MCF 10A (cell line): ENCODE data around the gene PARN. TPM values are rescaled to one million over a fixed set of nuclear protein-coding genes. Genes with fewer than 3 reads are reported as not detected.
"Not testable (repeated sequence)": the region's sequence is repeated elsewhere in the genome, so short reads cannot be mapped to it uniquely, and the experiment has no call there.

Experiments used
- BruUV-seq: library from RNA; stranded (reverse); fragments of 400-500 nt; replicated peaks from 2 replicates; lab custom pipeline; 2021; lab: Mats Ljungman, UMichigan
- CTCF ChIA-PET: fragments of 300-600 bp; sonication (Branson Sonifier 250); formaldehyde crosslinking; extraction: SDS; loops from one replicate; lab custom pipeline; 2021; ENCODE audit warnings: antibody characterized with exemption, inconsistent platforms; lab: Yijun Ruan, JAX
- POLR2A ChIA-PET: fragments of 300-600, 350-650 bp; sonication (Branson Sonifier 250); formaldehyde crosslinking; extraction: SDS; loops from one replicate; lab custom pipeline; 2020; ENCODE audit warnings: antibody characterized with exemption, inconsistent platforms; lab: Yijun Ruan, JAX
- DNase-seq: peaks from one replicate; pipeline ENCODE4 v3.0.0-alpha.2; 2018; ENCODE audit not compliant: unreplicated experiment
- H3K27ac Mint-ChIP-seq: one replicate; pipeline ENCODE4 v1.8.0; 2022; ENCODE audit warnings: mild to moderate bottlenecking, low read depth, mixed read lengths; ENCODE audit not compliant: unreplicated experiment
- H3K27me3 Mint-ChIP-seq: one replicate; pipeline ENCODE4 v1.8.0; 2022; ENCODE audit warnings: mixed read lengths; ENCODE audit not compliant: insufficient read depth, unreplicated experiment
- H3K36me3 Mint-ChIP-seq: one replicate; pipeline ENCODE4 v1.8.0; 2022; ENCODE audit warnings: mild to moderate bottlenecking, moderate library complexity, mixed read lengths; ENCODE audit not compliant: insufficient read depth, unreplicated experiment
- H3K4me1 Mint-ChIP-seq: one replicate; pipeline ENCODE4 v1.8.0; 2022; ENCODE audit warnings: mixed read lengths; ENCODE audit not compliant: insufficient read depth, unreplicated experiment
- H3K4me3 Mint-ChIP-seq: one replicate; pipeline ENCODE4 v1.8.0; 2022; ENCODE audit warnings: mild to moderate bottlenecking, moderate library complexity, mixed read lengths; ENCODE audit not compliant: unreplicated experiment
- H3K9me3 Mint-ChIP-seq: one replicate; pipeline ENCODE4 v1.8.0; 2022; ENCODE audit warnings: mixed read lengths; ENCODE audit not compliant: unreplicated experiment
- CTCF ChIP-seq: fragments of 200-600 bp; IDR thresholded peaks from one replicate; pipeline ENCODE4 v1.8.0; 2022; ENCODE audit warnings: antibody characterized with exemption, mild to moderate bottlenecking; ENCODE audit not compliant: unreplicated experiment
- intact Hi-C: fragments of 100-400 bp; cut with micrococcal nuclease; formaldehyde crosslinking; loops from 2 replicates; pipeline ENCODE4 v1.14.1; 2022
- total RNA-seq: library from RNA; stranded (reverse); gene quantifications from 2 replicates; pipeline ENCODE4 v1.2.3, GENCODE V29; 2022

PARN gene
- total RNA-seq, 1 experiment from 2014 or later: 35.0 TPM

GRCh38 chr16:14444979-14445810 lies 184.9 kb downstream of the PARN start:
- Mint-ChIP-seq H3K27ac (no peak overlapping the region), H3K4me1 (peaks cover 11% of the 10 kb centered on the region), H3K36me3 (peaks cover 18% of the 10 kb centered on the region), H3K4me3 (no peak overlapping the region), H3K9me3 (no peaks in the 10 kb centered on the region), H3K27me3 (no peaks in the 10 kb centered on the region)
- no peak for TF ChIP-seq CTCF
- POLR2A ChIA-PET: interaction anchor here (1.1 kb wide), 1 partner anchor 9 kb away, joined by 3 read pairs; no protein-coding TSS in a partner anchor
- CTCF ChIA-PET: interaction anchor here (1.0 to 1.2 kb wide), 3 partner anchors 11 to 195 kb away, joined by 3 to 4 read pairs (median 3); no protein-coding TSS in a partner anchor
- DNase-seq: no peak
- intact Hi-C loops: loop anchor here (10.0 kb wide), 1 partner anchor 80 kb away; no protein-coding TSS in a partner anchor
- BruUV-seq: no TSS peak

GRCh38 chr16:14441533-14441932 lies 188.5 kb downstream of the PARN start:
- CTCF ChIA-PET, H3K9me3 Mint-ChIP-seq, H3K27ac Mint-ChIP-seq, DNase-seq, H3K4me3 Mint-ChIP-seq, BruUV-seq, H3K4me1 Mint-ChIP-seq, H3K27me3 Mint-ChIP-seq, POLR2A ChIA-PET: not testable (repeated sequence)
- peaks cover 19% of the 10 kb centered on the region for H3K36me3 Mint-ChIP-seq
- intact Hi-C loops: loop anchor here (10.0 kb wide), 1 partner anchor 83 kb away; no protein-coding TSS in a partner anchor

GRCh38 chr16:14438256-14438655 lies 191.8 kb downstream of the PARN start:
- no peaks in the 10 kb centered on the region for H3K27me3 Mint-ChIP-seq
- DNase-seq: no peak
- ChIA-PET POLR2A (interaction anchor here (0.5 to 0.8 kb wide), 2 partner anchors 38 to 65 kb away, joined by 3 to 4 read pairs; no protein-coding TSS in a partner anchor), CTCF (interaction anchor here (1.2 kb wide), 1 partner anchor 90 kb away, joined by 3 read pairs; no protein-coding TSS in a partner anchor)
- H3K36me3 Mint-ChIP-seq: peaks cover 34% of the 10 kb centered on the region
- intact Hi-C loops: no loop called here
- no peak overlapping the region for H3K27ac Mint-ChIP-seq
- H3K9me3 Mint-ChIP-seq: no peaks in the 10 kb centered on the region
- BruUV-seq: no TSS peak
- H3K4me3 Mint-ChIP-seq: no peak overlapping the region
- H3K4me1 Mint-ChIP-seq: no peaks in the 10 kb centered on the region
- TF ChIP-seq CTCF: no peak

GRCh38 chr16:14437426-14437825 lies 192.6 kb downstream of the PARN start:
- H3K27ac Mint-ChIP-seq: no peak overlapping the region
- ChIA-PET POLR2A (no interaction called here), CTCF (interaction anchor here (1.2 kb wide), 1 partner anchor 91 kb away, joined by 3 read pairs; no protein-coding TSS in a partner anchor)
- no peak overlapping the region for H3K4me3 Mint-ChIP-seq
- intact Hi-C loops: no loop called here
- peaks cover 34% of the 10 kb centered on the region for H3K36me3 Mint-ChIP-seq
- H3K4me1 Mint-ChIP-seq: no peaks in the 10 kb centered on the region
- no peaks in the 10 kb centered on the region for H3K9me3 Mint-ChIP-seq
- TF ChIP-seq CTCF: no peak
- BruUV-seq: no TSS peak
- no peaks in the 10 kb centered on the region for H3K27me3 Mint-ChIP-seq
- DNase-seq: no peak
